HG03108 (cell line): ENCODE results near the gene TF.

Experiments used
- ATAC-seq: cut with Tn5 transposase; IDR thresholded peaks from one replicate; pipeline ENCODE4 v1.9.1; 2021; ENCODE audit warnings: moderate library complexity; ENCODE audit not compliant: unreplicated experiment

The TF gene

GRCh38 chr3:133834621-133835417, 88.6 kb downstream of the TF start:
- no peak for ATAC-seq

DNA sequence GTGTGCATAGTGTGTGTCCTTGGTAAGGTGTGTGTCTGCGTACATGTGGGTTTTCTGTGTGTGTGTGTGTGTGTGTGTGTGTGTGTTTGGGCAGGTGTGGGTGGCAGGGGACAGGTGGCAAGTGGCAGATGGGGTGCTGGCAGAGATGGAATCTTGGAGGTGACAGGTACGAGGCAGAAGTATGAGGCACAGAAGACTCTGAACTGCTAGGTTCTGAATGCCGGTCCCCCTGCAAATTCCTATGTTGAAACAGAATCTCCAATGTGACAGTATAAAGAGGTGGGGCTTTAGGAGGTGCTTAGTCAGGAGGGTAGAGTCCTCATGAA, 89.2 kb downstream of the TF start:
- no peak for ATAC-seq

DNA sequence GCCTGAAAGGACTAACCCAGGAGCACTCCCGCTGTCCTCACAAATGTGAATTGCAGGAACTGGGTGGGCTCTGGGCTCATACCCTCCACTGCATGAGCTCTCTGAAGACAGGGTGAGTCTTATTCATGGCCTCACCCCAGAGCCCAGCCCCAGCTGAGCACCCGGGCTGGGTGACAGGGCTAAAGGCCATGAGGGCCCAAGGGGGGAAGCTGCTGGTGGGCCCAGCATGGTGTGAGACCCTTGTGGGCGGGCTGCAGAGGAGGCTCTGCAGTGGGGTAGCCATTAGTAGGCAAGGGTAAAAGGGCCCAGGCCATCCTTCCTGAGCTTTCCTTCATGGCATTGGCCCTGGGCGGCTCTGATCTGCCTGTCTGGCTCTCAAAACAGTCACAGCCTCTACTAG, 89.8 kb downstream of the TF start:
- no peak for ATAC-seq

GRCh38 chr3:133836497-133837158, 90.4 kb downstream of the TF start:
- ATAC-seq: no peak

GRCh38 chr3:133837487-133838295, 91.5 kb downstream of the TF start:
- no peak for ATAC-seq

DNA sequence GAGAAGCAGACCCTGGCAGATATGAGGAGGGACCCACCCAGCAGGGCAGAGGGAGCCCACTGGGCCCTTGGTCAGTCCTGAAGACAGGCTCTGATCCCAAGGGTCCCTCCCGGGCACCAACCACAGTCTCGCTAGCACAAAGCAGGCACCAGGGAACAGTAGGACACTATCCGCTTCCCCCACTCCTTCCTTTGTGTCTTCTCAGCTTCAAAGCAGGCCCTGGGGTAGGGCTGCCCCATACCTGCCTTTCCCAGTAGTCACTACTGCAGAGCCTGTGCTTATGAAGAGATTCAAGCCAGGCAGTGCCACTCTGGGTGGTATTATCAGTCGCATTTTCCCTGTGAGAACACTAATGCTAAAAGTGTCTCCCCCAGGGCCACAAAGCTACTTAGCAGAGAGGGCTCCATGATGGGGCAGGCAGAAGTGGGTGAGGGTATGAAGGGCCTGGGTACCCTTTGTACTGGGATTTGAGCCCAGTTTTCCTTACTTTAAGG, 92.2 kb downstream of the TF start:
- no peak for ATAC-seq

DNA sequence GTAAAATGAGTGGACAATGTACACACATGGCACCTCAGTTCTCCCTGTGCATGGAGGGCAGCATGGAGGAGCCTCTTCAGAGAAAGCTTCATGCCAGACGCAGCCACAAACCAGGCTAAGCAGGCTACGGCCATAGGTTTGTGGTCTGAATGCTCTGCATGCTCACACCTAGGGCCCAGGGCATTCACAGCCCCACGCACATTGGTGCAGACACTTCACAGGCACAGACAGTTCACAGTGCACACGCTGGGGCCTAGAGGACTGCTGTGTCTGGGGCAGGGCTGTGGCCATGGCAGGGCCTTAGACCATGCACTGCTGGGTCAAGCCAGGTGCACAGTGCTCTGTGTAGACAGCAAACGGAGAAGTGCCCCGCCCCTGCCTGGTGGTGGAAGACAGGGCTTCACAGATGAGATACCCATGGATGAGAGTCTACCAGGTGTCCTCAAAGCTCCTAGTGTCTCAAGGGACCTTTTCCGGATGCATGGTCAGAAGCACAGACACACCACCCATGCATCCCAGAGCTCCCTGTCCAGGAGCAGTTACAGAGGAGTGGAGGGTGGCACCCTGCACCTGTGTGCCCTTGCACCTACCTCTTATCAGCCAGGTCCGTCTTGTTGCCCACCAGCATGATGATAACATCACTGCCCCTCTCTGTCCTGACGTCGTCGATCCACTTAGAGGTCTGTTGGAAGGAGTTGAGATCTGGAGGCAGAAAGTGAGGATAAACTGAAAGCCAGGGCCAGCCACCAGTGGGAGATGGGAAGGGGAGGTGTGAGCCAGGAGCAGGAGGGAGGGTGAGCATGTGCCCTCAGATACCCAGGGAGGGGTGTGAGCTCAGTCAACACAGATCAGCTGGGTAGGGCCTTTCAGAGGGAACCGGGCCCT, 93.0 kb downstream of the TF start:
- ATAC-seq: no peak

DNA sequence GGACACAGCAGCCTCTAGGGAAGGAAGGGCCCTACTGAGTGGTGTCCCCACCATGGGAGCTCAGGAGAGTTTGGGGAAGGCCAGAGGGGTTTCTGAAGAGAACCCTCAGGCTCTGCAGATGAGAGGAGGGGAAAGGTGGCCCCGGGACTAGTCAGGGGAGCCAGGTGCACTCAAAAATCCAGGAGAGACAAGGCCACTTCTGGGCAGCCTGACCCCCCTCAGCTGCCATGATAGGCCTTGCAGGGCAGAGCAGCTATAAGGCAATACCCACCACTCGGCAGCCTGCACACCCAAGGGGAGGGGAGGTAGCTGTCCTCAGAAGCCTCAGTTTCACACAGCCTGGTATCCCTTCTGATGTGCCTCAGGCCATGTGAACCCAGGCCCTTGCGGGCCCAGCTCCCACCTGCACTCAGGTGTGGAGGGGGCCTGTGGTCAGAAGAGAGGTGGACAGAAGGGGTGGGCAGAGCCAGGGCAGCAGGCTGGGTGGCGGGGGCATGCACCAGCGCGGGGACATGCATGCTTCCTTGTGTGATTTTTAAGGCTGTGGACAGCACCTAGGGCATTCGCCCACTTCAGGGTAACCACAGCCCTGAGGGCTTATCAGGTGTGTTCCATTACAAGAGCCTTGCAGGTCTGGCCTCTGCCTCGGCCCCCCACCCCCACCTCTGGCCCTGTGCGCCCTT, 94.0 kb downstream of the TF start:
- no peak for ATAC-seq

DNA sequence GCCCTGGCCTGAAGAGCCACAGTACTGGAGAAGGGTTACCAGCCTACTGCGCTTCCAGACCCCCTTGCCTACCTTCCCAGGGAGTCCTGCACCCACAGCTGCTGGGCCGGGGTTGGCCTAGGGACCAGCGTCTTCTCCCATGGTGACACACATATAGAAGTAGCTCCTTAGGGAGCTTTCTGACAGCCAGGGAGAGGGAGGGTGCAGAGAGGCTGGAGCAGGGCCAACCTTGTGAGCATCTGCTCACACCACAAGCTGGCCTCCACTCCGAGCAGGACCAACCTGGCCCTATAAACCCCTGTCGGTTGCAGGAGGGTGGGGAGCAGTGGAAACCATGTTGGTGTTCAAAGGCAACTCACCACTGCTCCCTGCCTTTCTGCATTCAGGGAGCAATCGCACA, 94.6 kb downstream of the TF start:
- ATAC-seq: no peak

DNA sequence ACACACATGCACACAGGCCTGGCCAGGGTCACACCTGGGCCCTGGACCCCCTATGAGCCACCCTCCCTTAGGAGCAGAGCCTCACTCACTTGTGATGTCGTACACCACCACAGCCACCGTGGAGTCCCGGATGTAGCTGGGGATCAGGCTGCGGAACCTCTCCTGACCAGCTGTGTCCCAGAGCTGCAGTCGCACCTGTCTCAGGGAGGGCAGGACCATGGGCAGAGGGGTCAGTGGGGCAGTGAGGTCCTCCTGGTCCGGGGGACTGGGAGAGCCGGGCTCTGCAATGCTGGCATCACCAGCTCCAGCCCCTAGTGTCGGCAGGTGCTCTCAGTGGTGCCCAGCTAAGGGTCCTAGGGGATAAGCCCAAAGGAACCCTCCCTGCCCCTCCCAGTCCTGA, 95.0 kb downstream of the TF start:
- no peak for ATAC-seq

GRCh38 chr3:133842158-133842557, 96.0 kb downstream of the TF start:
- no peak for ATAC-seq

GRCh38 chr3:133843634-133844033, 97.4 kb downstream of the TF start:
- ATAC-seq: no peak

DNA sequence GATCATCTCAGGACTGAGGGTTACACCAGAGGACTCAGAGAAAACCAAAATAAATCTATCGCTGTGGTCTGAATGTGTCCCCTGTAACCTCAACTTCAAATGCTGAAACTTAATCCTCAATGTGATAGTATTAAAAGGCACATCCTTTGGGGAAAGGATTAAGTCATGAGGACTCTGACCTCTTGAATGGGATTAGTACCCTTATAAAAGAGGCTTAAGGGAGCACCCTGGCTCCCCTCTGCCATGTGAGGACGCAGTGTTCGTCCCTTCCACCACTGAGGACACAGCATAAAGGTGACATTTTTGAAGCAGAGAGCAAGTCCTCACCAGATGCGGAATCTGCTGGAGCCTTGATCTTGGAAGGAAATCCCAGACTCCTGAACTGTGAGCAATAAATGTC, 98.9 kb downstream of the TF start:
- no peak for ATAC-seq
